H1 (cell line): ENCODE results near the gene FBXO38. TPM values are rescaled to one million over a fixed set of nuclear protein-coding genes. Genes with fewer than 3 reads are reported as not detected.

Experiments
- CTCF ChIA-PET: fragments of 300-600 bp; sonication (Branson Sonifier 250); formaldehyde crosslinking; loops from one replicate; lab custom pipeline; 2021; ENCODE audit not compliant: partially characterized antibody; lab: Charles Lee
- POLR2A ChIA-PET: fragments of 300-600 bp; sonication (Branson Sonifier 250); formaldehyde crosslinking; loops from one replicate; lab custom pipeline; 2021; ENCODE audit warnings: inconsistent platforms; ENCODE audit not compliant: partially characterized antibody; lab: Charles Lee
- DNase-seq, 2 experiments: peaks; one replicate each; pipeline versions ENCODE4 v3.0.0 to v3.0.0-alpha.2; 2010 to 2022; ENCODE audit warnings: low spot score in 2 of 2, low read depth in 1 of 2, mixed read lengths in 1 of 2
- FAIRE-seq: peaks from 2 replicates; lab custom pipeline; 2011; peaks lifted over from hg19 to GRCh38; lab: Jason Lieb, UNC
- H2AFZ ChIP-seq: 2 replicates; pipeline ENCODE4 v1.8.1; 2012; ENCODE audit warnings: low read length, inconsistent platforms
- H2AK5ac ChIP-seq: 2 replicates; pipeline ENCODE4 v1.6.1; 2013; ENCODE audit warnings: low read depth, low read length
- H2BK120ac ChIP-seq: replicated peaks from 2 replicates; pipeline ENCODE3; 2013; ENCODE audit warnings: low read depth, low read length, inconsistent platforms
- H2BK12ac ChIP-seq: 2 replicates; pipeline ENCODE4 v1.6.1; 2013; ENCODE audit warnings: low read depth, low read length
- H2BK15ac ChIP-seq: 2 replicates; pipeline ENCODE4 v1.6.1; 2013; ENCODE audit warnings: low read length
- H2BK20ac ChIP-seq: 2 replicates; pipeline ENCODE4 v1.6.1; 2013; ENCODE audit warnings: low read length
- H2BK5ac ChIP-seq: 2 replicates; pipeline ENCODE4 v1.6.1; 2013; ENCODE audit warnings: low read depth, low read length
- H3K14ac ChIP-seq: 2 replicates; pipeline ENCODE4 v1.6.1; 2013; ENCODE audit warnings: inconsistent platforms; ENCODE audit not compliant: insufficient read length
- H3K18ac ChIP-seq: 2 replicates; pipeline ENCODE4 v1.6.1; 2013; ENCODE audit warnings: low read length; ENCODE audit errors: extremely low read depth
- H3K23ac ChIP-seq: 2 replicates; pipeline ENCODE4 v1.6.1; 2013; ENCODE audit warnings: inconsistent platforms; ENCODE audit not compliant: insufficient read length
- H3K23me2 ChIP-seq: 2 replicates; pipeline ENCODE4 v1.6.1; 2013; ENCODE audit warnings: low read depth, low read length
- H3K27ac ChIP-seq: 2 replicates; pipeline ENCODE4 v1.6.1; 2011; ENCODE audit warnings: low read depth, low read length, inconsistent platforms
- H3K27me3 ChIP-seq, 4 experiments: replicated peaks in 1 of 4; 1 replicate in 1 of 4; 2 replicates in 3 of 4; pipeline versions ENCODE4 v1.6.1 to v1.8.1; 2011 to 2013; ENCODE audit warnings: low read length in 3 of 4, mild to moderate bottlenecking in 3 of 4, inconsistent platforms in 2 of 4, mixed read lengths in 2 of 4, moderate library complexity in 1 of 4; ENCODE audit not compliant: control insufficient read depth in 3 of 4, insufficient read depth in 3 of 4; ENCODE audit errors: extremely low read depth in 1 of 4
- H3K36me3 ChIP-seq, 4 experiments: 2 replicates each; pipeline versions ENCODE4 v1.6.1 to v1.8.1; 2011 to 2013; ENCODE audit warnings: mild to moderate bottlenecking in 4 of 4, low read length in 3 of 4, moderate library complexity in 2 of 4, control low read depth in 1 of 4, inconsistent platforms in 1 of 4; ENCODE audit not compliant: insufficient read depth in 4 of 4, control insufficient read depth in 2 of 4
- H3K4ac ChIP-seq: replicated peaks from 2 replicates; pipeline ENCODE3; 2013; ENCODE audit warnings: low read length, low read depth, mixed read lengths, inconsistent platforms; ENCODE audit not compliant: insufficient read length
- H3K4me1 ChIP-seq, 4 experiments: replicated peaks in 1 of 4; 1 replicate in 1 of 4; 2 replicates in 3 of 4; pipeline versions ENCODE4 v1.6.1 to v1.8.1; 2011 to 2013; ENCODE audit warnings: low read length in 3 of 4, inconsistent platforms in 2 of 4, mixed read lengths in 1 of 4; ENCODE audit not compliant: insufficient read depth in 4 of 4, control insufficient read depth in 3 of 4
- H3K4me2 ChIP-seq, 2 experiments: 2 replicates each; pipeline versions ENCODE4 v1.6.1 to v1.8.1; 2011 to 2013; ENCODE audit warnings: low read depth in 2 of 2, low read length in 2 of 2, control low read depth in 1 of 2, inconsistent platforms in 1 of 2, mild to moderate bottlenecking in 1 of 2; ENCODE audit not compliant: insufficient read depth in 1 of 2
- H3K4me3 ChIP-seq, 4 experiments: fragments of 200-600, 300-600 bp in 1 of 4; sonication (generic), shearing (Covaris generic), sonication (Bioruptor Twin) in 1 of 4; 2 replicates each; pipeline versions ENCODE4 v1.5.1 to v1.8.1; 2011 to 2016; ENCODE audit warnings: low read length in 4 of 4, low read depth in 3 of 4, control low read depth in 2 of 4, inconsistent platforms in 2 of 4, mild to moderate bottlenecking in 2 of 4, mixed read lengths in 1 of 4, moderate library complexity in 1 of 4; ENCODE audit not compliant: insufficient read depth in 2 of 4; ENCODE audit errors: extremely low read depth in 1 of 4
- H3K56ac ChIP-seq: replicated peaks from 2 replicates; pipeline ENCODE3; 2013; ENCODE audit warnings: low read depth, mild to moderate bottlenecking, mixed read lengths, low read length, inconsistent platforms; ENCODE audit not compliant: insufficient read length
- H3K79me1 ChIP-seq: 2 replicates; pipeline ENCODE4 v1.6.1; 2013; ENCODE audit warnings: low read depth, low read length, control low read depth
- H3K79me2 ChIP-seq, 2 experiments: 2 replicates each; pipeline versions ENCODE4 v1.6.1 to v1.8.1; 2012 to 2013; ENCODE audit warnings: low read length in 2 of 2, mild to moderate bottlenecking in 2 of 2, inconsistent platforms in 1 of 2; ENCODE audit not compliant: insufficient read depth in 2 of 2, control insufficient read depth in 1 of 2
- H3K9ac ChIP-seq, 4 experiments: replicated peaks in 1 of 4; 1 replicate in 1 of 4; 2 replicates in 3 of 4; pipeline versions ENCODE4 v1.6.1 to v1.8.1; 2011 to 2013; ENCODE audit warnings: low read depth in 3 of 4, low read length in 3 of 4, control low read depth in 2 of 4, mild to moderate bottlenecking in 2 of 4, moderate library complexity in 2 of 4, inconsistent platforms in 1 of 4; ENCODE audit errors: extremely low read depth in 1 of 4
- H3K9me3 ChIP-seq, 2 experiments: 2 replicates each; pipeline versions ENCODE4 v1.6.1 to v1.8.1; 2012 to 2013; ENCODE audit warnings: mild to moderate bottlenecking in 2 of 2, moderate library complexity in 2 of 2, control low read depth in 1 of 2, inconsistent platforms in 1 of 2, low read depth in 1 of 2, low read length in 1 of 2, mixed read lengths in 1 of 2; ENCODE audit not compliant: insufficient read depth in 2 of 2
- H4K20me1 ChIP-seq, 2 experiments: replicated peaks in 1 of 2; 2 replicates each; pipeline versions ENCODE3 to v1.8.1; 2011 to 2013; ENCODE audit warnings: inconsistent platforms in 2 of 2, low read length in 2 of 2, mild to moderate bottlenecking in 1 of 2; ENCODE audit not compliant: insufficient read depth in 2 of 2, control insufficient read depth in 1 of 2
- H4K5ac ChIP-seq: 2 replicates; pipeline ENCODE4 v1.6.1; 2013; ENCODE audit warnings: low read length, low read depth, mixed read lengths, inconsistent platforms; ENCODE audit not compliant: insufficient read length
- H4K8ac ChIP-seq: 2 replicates; pipeline ENCODE4 v1.8.0; 2013; ENCODE audit warnings: mild to moderate bottlenecking, moderate library complexity, low read length, inconsistent platforms; ENCODE audit not compliant: insufficient read depth; ENCODE audit errors: extremely low read depth
- H4K91ac ChIP-seq: replicated peaks from 2 replicates; pipeline ENCODE3; 2013; ENCODE audit warnings: low read length, mixed read lengths, inconsistent platforms; ENCODE audit not compliant: insufficient read length
- ASH2L ChIP-seq: fragments of 200-600, 300-600 bp; sonication (generic); IDR thresholded peaks from one replicate; pipeline ENCODE4 v1.7.1; 2017; ENCODE audit warnings: low read length
- BCL11A ChIP-seq, 2 experiments: IDR thresholded peaks; one replicate each; pipeline ENCODE4 v1.6.1; 2011; ENCODE audit warnings: low read depth in 2 of 2, low read length in 2 of 2, mild to moderate bottlenecking in 2 of 2
- BRCA1 ChIP-seq: IDR thresholded peaks from 2 replicates; pipeline ENCODE4 v1.6.1; 2012; ENCODE audit warnings: low read depth, low read length, improper control_type of control experiment
- CHD1 ChIP-seq: IDR thresholded peaks from 2 replicates; pipeline ENCODE4 v1.6.1; 2012; ENCODE audit warnings: low read depth, low read length, improper control_type of control experiment
- CREB1 ChIP-seq: IDR thresholded peaks from 2 replicates; pipeline ENCODE4 v1.6.1; 2012; ENCODE audit warnings: inconsistent platforms
- EGR1 ChIP-seq: IDR thresholded peaks from 2 replicates; pipeline ENCODE4 v1.6.1; 2011; ENCODE audit warnings: low read depth, low read length, borderline replicate concordance
- HDAC2 ChIP-seq, 2 experiments: fragments of 300-600 bp in 1 of 2; sonication (generic) in 1 of 2; IDR thresholded peaks; 2 replicates each; pipeline ENCODE4 v1.6.1; 2011 to 2012; ENCODE audit warnings: low read depth in 2 of 2, low read length in 2 of 2, mild to moderate bottlenecking in 2 of 2, moderate library complexity in 2 of 2, borderline replicate concordance in 1 of 2, inconsistent platforms in 1 of 2
- HDAC6 ChIP-seq: IDR thresholded peaks from one replicate; pipeline ENCODE4 v1.7.1; 2012; ENCODE audit warnings: low read depth, mild to moderate bottlenecking, inconsistent platforms, low read length, moderate library complexity
- RAD21 ChIP-seq, 2 experiments: IDR thresholded peaks in 1 of 2; conservative IDR thresholded peaks in 1 of 2; 2 replicates each; pipeline ENCODE4 v1.6.1; 2011; ENCODE audit warnings: low read depth in 2 of 2, low read length in 2 of 2, improper control_type of control experiment in 1 of 2, inconsistent platforms in 1 of 2, mild to moderate bottlenecking in 1 of 2, moderate library complexity in 1 of 2
- SIRT6 ChIP-seq: IDR thresholded peaks from one replicate; pipeline ENCODE4 v1.7.1; 2012; ENCODE audit warnings: low read length, inconsistent platforms
- SUZ12 ChIP-seq: fragments of 200-600 bp; sonication (generic); IDR thresholded peaks from 2 replicates; pipeline ENCODE4 v1.6.1; 2012; ENCODE audit warnings: mild to moderate bottlenecking, inconsistent platforms, low read length, moderate library complexity, mixed read lengths
- WGBS, 2 experiments: shearing (Covaris generic) in 1 of 2; methylation state at CpG; one replicate each; pipeline versions ENCODE4 v1.1.6 to v1.1.7; 2013 to 2015; ENCODE audit warnings: low lambda C conversion rate in 2 of 2, mixed read lengths in 2 of 2, inconsistent platforms in 1 of 2, low coverage in 1 of 2, missing lambda C conversion rate in 1 of 2; ENCODE audit not compliant: insufficient replicate concordance in 2 of 2, insufficient coverage in 1 of 2, insufficient read length in 1 of 2; ENCODE audit errors: extremely low coverage in 1 of 2, missing lambda C conversion rate in 1 of 2; 5-methylcytosine and 5-hydroxymethylcytosine counted together
- polyA plus RNA-seq, 7 experiments: library from polyadenylated mRNA; depleted of rRNA in 3 of 7; stranded (reverse) in 5 of 7; unstranded in 2 of 7; fragments of >200 nt in 5 of 7; fragments of 200-250 nt in 2 of 7; gene quantifications; 1 replicate in 5 of 7; 2 replicates in 1 of 7; 4 replicates in 1 of 7; pipeline versions ENCODE4 v1.2.1 to v1.2.3, GENCODE V29; 2011 to 2013; ENCODE audit warnings: missing spikeins in 2 of 7, mixed read lengths in 2 of 7
- total RNA-seq: library from RNA; stranded (reverse); fragmentation: NEBNext Ultra II Directional; extraction: Animal tissue kit (Norgen Biotek cat#: 25700); gene quantifications from 2 replicates; pipeline ENCODE4 v1.2.1, GENCODE V29; 2021
- TF ChIP-seq, protein P1 (sequence below): IDR thresholded peaks from 2 replicates; pipeline ENCODE4 v1.6.1; 2011; ENCODE audit warnings: low read depth, mild to moderate bottlenecking, low read length; ENCODE audit not compliant: insufficient read depth
- TF ChIP-seq, protein P2 (sequence below): IDR thresholded peaks from 2 replicates; pipeline ENCODE4 v1.6.1; 2012; ENCODE audit warnings: inconsistent platforms

Gene FBXO38
- total and polyA plus RNA-seq, 2 of the 8 experiments (the other 6 are each of a cell fraction or from before 2014, with no cell fraction given), result 9.1 to 34.3 TPM

DNA sequence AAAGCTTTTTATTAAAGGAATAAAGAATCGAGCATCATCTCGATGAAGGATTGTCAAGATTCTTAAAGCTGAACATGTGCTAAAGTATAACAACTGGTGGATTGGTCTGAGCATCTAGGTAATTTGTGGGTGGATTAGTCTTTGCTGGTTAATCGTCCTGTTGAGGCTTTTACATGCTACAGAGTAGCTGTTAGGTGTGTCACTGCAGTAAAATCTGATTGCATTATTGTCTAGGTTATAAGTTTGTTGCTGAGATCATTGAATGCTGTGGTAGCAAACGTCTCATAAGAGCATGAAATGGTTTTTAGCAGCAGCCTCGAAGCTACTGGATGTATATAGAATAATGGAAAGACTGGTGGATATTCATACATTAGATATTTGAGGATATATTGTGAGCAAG, 7.2 kb downstream of the FBXO38 start:
- H3K18ac ChIP-seq, result no peak overlapping the region
- WGBS, 2 experiments, result 86% methylated on average over 5 of the region's 5 CpGs; no CpG with 5 or more reads in 1 of the 2 experiments
- H4K20me1 ChIP-seq, result peaks cover 0 to 4% of the 10 kb centered on the region in 2 experiments
- H2BK12ac ChIP-seq, result no peak overlapping the region
- H4K91ac ChIP-seq, result no peak overlapping the region
- no peak overlapping the region for H2BK20ac ChIP-seq
- no peak overlapping the region for H4K8ac ChIP-seq
- H3K36me3 ChIP-seq, result peaks cover 0 to 11% (median 0%) of the 10 kb centered on the region in 4 experiments; a peak in 2 of 8 replicates
- H3K27me3 ChIP-seq, result no peaks in the 10 kb centered on the region
- no peak overlapping the region for H3K9ac ChIP-seq
- FAIRE-seq (no peak), DNase-seq (no peak)
- H3K4ac ChIP-seq, result no peak overlapping the region
- H2BK5ac ChIP-seq, result no peak overlapping the region
- no peak overlapping the region for H3K27ac ChIP-seq
- peaks cover 4 to 7% (median 6%) of the 10 kb centered on the region in 4 experiments; a peak in 6 of 7 replicates for H3K4me1 ChIP-seq
- no peak overlapping the region for H3K14ac ChIP-seq
- no peaks in the 10 kb centered on the region for H3K23me2 ChIP-seq
- peaks cover 0 to 80% of the 10 kb centered on the region in 2 experiments; a peak in 3 of 4 replicates for H3K79me2 ChIP-seq
- no peak overlapping the region for H3K23ac ChIP-seq
- H2BK120ac ChIP-seq, result no peak overlapping the region
- ChIA-PET CTCF (interaction anchor here (1.1 to 1.2 kb wide), 2 partner anchors 16 to 724 kb away, joined by 3 to 4 read pairs; no protein-coding TSS in a partner anchor), POLR2A (no interaction called here)
- H3K56ac ChIP-seq, result no peak overlapping the region
- H4K5ac ChIP-seq, result no peak overlapping the region
- H2BK15ac ChIP-seq, result no peak overlapping the region
- H3K9me3 ChIP-seq, result no peaks in the 10 kb centered on the region
- peaks cover 5% of the 10 kb centered on the region; the same call in 1 of the 2 replicates for H3K79me1 ChIP-seq
- H3K4me3 ChIP-seq, result no peak overlapping the region
- H2AFZ ChIP-seq, result no peak overlapping the region
- no peak overlapping the region for H3K4me2 ChIP-seq
- H2AK5ac ChIP-seq, result no peak overlapping the region
- TF ChIP-seq, protein P1, sequence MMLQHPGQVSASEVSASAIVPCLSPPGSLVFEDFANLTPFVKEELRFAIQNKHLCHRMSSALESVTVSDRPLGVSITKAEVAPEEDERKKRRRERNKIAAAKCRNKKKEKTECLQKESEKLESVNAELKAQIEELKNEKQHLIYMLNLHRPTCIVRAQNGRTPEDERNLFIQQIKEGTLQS, result no peak
- TF ChIP-seq CREB1 (no peak), BRCA1 (no peak), EGR1 (no peak), ASH2L (no peak), CHD1 (no peak), RAD21 (IDR thresholded peaks at IDR 0.05 in 1 of 2, conservative IDR thresholded peaks at IDR 0.05 in 1 of 2; ENCODE audit: low read depth in 2 of 2, low read length in 2 of 2) (no peak), BCL11A (IDR thresholded peaks at IDR 0.05; ENCODE audit: low read depth in 2 of 2, low read length in 2 of 2) (no peak), SUZ12 (no peak), HDAC6 (no peak), HDAC2 (IDR thresholded peaks at IDR 0.05; ENCODE audit: borderline replicate concordance in 1 of 2, low read depth in 2 of 2, low read length in 2 of 2) (no peak), SIRT6 (no peak)
- TF ChIP-seq, protein P2, sequence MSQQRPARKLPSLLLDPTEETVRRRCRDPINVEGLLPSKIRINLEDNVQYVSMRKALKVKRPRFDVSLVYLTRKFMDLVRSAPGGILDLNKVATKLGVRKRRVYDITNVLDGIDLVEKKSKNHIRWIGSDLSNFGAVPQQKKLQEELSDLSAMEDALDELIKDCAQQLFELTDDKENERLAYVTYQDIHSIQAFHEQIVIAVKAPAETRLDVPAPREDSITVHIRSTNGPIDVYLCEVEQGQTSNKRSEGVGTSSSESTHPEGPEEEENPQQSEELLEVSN, result no peak
